ENCODE data around the gene KMT5C. TPM values are rescaled to one million over a fixed set of nuclear protein-coding genes. Genes with fewer than 3 reads are reported as not detected.

Gene KMT5C
- total RNA-seq, 1 experiment from 2014 or later, result 63.1 TPM

DNA sequence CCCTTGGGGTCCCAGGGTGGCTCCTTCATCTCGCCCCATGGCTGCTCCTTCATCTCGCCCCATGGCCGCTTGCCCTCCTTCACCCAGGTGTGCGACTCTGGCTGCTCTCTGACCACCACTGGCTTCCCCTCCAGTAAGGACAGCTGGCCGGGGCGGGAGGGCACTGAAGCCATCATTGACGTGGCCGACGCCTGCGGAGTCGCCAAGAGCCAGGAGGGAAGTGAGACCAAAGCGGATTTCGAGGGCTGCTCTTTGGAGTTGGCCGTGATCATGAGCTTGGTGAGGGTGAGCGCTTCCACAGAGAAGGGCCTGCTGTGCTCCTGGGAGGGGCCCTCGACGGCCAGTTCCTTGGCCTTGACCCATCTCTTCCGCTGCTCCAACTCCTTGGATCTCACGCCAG lies 18.8 kb downstream of the KMT5C start (continued):
- TF ChIP-seq, protein P1, sequence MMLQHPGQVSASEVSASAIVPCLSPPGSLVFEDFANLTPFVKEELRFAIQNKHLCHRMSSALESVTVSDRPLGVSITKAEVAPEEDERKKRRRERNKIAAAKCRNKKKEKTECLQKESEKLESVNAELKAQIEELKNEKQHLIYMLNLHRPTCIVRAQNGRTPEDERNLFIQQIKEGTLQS (CRISPR knock-in tag; conservative IDR thresholded peaks at IDR 0.05), result no peak
- TF ChIP-seq ZNF317 (CRISPR knock-in tag; IDR thresholded peaks at IDR 0.05; ENCODE audit: borderline replicate concordance, low read depth), result no peak
- TF ChIP-seq, protein P2, sequence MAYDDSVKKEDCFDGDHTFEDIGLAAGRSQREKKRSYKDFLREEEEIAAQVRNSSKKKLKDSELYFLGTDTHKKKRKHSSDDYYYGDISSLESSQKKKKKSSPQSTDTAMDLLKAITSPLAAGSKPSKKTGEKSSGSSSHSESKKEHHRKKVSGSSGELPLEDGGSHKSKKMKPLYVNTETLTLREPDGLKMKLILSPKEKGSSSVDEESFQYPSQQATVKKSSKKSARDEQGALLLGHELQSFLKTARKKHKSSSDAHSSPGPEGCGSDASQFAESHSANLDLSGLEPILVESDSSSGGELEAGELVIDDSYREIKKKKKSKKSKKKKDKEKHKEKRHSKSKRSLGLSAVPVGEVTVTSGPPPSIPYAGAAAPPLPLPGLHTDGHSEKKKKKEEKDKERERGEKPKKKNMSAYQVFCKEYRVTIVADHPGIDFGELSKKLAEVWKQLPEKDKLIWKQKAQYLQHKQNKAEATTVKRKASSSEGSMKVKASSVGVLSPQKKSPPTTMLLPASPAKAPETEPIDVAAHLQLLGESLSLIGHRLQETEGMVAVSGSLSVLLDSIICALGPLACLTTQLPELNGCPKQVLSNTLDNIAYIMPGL (CRISPR knock-in tag; IDR thresholded peaks at IDR 0.05), result no peak

DNA sequence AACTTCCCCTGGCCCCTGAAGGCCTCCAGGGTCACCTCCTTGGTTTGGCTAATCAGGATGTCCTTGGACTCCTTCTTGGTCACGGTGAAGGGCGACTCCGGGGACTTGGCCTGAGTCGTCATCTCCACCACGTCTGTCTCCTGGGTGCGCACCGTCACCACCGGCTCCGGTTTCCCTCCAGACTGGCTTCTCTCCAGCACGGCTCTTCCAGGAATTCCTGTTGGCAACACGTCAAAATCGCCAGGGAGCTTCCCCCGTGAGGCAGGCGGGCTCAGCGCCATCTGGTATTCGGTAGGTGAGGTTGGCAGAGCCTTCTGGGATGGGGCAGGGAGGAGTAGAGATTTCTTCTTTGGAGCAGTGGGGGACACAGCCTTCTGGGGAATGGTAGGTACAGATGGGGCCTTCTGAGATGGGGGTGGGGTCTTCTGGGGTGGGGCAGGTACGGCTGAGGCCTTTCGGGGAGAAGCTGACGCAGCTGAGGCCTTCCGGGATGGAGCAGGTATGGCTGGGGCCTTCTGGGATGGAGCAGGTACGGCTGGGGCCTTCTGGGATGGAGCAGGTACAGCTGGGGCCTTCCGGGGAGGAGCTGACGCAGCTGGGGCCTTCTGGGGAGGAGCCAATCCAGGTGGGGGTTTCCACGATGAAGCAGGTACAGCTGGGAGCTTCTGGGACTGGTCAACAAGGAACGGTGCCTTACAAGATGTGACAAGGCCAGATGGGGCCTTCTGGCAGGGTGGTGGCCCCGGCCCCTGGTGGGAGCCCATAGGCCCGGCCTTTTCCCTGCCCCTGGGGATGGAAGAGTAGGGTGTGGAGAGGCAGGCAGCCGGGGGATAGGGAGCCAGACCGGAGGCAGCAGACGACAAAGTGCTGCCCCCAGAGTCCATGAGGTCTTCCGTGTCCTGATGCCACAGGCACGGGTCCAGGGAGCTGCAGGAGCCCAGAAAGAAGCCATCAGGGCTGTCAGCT lies 19.6 kb downstream of the KMT5C start:
- ATAC-seq (no peak), DNase-seq (ENCODE audit: low spot score) (no peak)
- H3K4me3 Mint-ChIP-seq, result no peak overlapping the region
- no peaks in the 10 kb centered on the region for H3K36me3 Mint-ChIP-seq
- CTCF ChIA-PET, result interaction anchor here (0.7 to 1.8 kb wide), 3 partner anchors 25 to 58 kb away, joined by 3 to 8 read pairs (median 5); partner anchors contain the start of gene TMEM238
- H3K27ac Mint-ChIP-seq, result no peak overlapping the region
- TF ChIP-seq OVOL2 (CRISPR knock-in tag; IDR thresholded peaks at IDR 0.05; ENCODE audit: borderline replicate concordance) (no peak), GABPB1 (CRISPR knock-in tag; IDR thresholded peaks at IDR 0.05) (no peak), ZNF138 (CRISPR knock-in tag; conservative IDR thresholded peaks at IDR 0.05) (no peak), NR1H2 (CRISPR knock-in tag; IDR thresholded peaks at IDR 0.05) (no peak), NFE2L1 (CRISPR knock-in tag; IDR thresholded peaks at IDR 0.05) (no peak), NR3C1 (CRISPR knock-in tag; conservative IDR thresholded peaks at IDR 0.05; ENCODE audit: low read depth) (no peak)
- TF ChIP-seq, protein P3, sequence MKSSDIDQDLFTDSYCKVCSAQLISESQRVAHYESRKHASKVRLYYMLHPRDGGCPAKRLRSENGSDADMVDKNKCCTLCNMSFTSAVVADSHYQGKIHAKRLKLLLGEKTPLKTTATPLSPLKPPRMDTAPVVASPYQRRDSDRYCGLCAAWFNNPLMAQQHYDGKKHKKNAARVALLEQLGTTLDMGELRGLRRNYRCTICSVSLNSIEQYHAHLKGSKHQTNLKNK (CRISPR knock-in tag; IDR thresholded peaks at IDR 0.05), result no peak
- TF ChIP-seq, protein P4, sequence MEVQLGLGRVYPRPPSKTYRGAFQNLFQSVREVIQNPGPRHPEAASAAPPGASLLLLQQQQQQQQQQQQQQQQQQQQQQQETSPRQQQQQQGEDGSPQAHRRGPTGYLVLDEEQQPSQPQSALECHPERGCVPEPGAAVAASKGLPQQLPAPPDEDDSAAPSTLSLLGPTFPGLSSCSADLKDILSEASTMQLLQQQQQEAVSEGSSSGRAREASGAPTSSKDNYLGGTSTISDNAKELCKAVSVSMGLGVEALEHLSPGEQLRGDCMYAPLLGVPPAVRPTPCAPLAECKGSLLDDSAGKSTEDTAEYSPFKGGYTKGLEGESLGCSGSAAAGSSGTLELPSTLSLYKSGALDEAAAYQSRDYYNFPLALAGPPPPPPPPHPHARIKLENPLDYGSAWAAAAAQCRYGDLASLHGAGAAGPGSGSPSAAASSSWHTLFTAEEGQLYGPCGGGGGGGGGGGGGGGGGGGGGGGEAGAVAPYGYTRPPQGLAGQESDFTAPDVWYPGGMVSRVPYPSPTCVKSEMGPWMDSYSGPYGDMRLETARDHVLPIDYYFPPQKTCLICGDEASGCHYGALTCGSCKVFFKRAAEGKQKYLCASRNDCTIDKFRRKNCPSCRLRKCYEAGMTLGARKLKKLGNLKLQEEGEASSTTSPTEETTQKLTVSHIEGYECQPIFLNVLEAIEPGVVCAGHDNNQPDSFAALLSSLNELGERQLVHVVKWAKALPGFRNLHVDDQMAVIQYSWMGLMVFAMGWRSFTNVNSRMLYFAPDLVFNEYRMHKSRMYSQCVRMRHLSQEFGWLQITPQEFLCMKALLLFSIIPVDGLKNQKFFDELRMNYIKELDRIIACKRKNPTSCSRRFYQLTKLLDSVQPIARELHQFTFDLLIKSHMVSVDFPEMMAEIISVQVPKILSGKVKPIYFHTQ (CRISPR knock-in tag; IDR thresholded peaks at IDR 0.05), result no peak
- TF ChIP-seq, protein P5, sequence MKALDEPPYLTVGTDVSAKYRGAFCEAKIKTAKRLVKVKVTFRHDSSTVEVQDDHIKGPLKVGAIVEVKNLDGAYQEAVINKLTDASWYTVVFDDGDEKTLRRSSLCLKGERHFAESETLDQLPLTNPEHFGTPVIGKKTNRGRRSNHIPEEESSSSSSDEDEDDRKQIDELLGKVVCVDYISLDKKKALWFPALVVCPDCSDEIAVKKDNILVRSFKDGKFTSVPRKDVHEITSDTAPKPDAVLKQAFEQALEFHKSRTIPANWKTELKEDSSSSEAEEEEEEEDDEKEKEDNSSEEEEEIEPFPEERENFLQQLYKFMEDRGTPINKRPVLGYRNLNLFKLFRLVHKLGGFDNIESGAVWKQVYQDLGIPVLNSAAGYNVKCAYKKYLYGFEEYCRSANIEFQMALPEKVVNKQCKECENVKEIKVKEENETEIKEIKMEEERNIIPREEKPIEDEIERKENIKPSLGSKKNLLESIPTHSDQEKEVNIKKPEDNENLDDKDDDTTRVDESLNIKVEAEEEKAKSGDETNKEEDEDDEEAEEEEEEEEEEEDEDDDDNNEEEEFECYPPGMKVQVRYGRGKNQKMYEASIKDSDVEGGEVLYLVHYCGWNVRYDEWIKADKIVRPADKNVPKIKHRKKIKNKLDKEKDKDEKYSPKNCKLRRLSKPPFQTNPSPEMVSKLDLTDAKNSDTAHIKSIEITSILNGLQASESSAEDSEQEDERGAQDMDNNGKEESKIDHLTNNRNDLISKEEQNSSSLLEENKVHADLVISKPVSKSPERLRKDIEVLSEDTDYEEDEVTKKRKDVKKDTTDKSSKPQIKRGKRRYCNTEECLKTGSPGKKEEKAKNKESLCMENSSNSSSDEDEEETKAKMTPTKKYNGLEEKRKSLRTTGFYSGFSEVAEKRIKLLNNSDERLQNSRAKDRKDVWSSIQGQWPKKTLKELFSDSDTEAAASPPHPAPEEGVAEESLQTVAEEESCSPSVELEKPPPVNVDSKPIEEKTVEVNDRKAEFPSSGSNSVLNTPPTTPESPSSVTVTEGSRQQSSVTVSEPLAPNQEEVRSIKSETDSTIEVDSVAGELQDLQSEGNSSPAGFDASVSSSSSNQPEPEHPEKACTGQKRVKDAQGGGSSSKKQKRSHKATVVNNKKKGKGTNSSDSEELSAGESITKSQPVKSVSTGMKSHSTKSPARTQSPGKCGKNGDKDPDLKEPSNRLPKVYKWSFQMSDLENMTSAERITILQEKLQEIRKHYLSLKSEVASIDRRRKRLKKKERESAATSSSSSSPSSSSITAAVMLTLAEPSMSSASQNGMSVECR (CRISPR knock-in tag; IDR thresholded peaks at IDR 0.05; ENCODE audit: borderline replicate concordance), result no peak
- TF ChIP-seq, protein P1 (CRISPR knock-in tag; conservative IDR thresholded peaks at IDR 0.05), result no peak
- H3K27me3 Mint-ChIP-seq (ENCODE audit: low read depth), result peaks cover 60% of the 10 kb centered on the region
- H3K4me1 Mint-ChIP-seq, result peaks cover 7% of the 10 kb centered on the region
- POLR2A ChIA-PET, result interaction anchor here (1.8 kb wide), 1 partner anchor 20 kb away, joined by 4 read pairs; the partner anchor contains the start of gene KMT5C
- H3K9me3 Mint-ChIP-seq, result no peaks in the 10 kb centered on the region
